HEK293T (cell line): ENCODE data around the gene ATG16L2.

Source experiments
- CTBP1 ChIP-seq: fragments of 450-650 bp; IDR thresholded peaks from 2 replicates; pipeline ENCODE4 v1.6.1; 2016; ENCODE audit warnings: borderline replicate concordance
- FOXA1 ChIP-seq: fragments of 450-650 bp; IDR thresholded peaks from 2 replicates; pipeline ENCODE4 v1.6.1; 2016; ENCODE audit warnings: mild to moderate bottlenecking
- HDGF ChIP-seq: fragments of 450-650 bp; IDR thresholded peaks from 2 replicates; pipeline ENCODE4 v1.6.1; 2017; ENCODE audit warnings: antibody characterized with exemption, borderline replicate concordance
- NFRKB ChIP-seq: fragments of 450-650 bp; IDR thresholded peaks from 2 replicates; pipeline ENCODE4 v1.6.1; 2016; ENCODE audit warnings: mild to moderate bottlenecking, moderate library complexity
- PKNOX1 ChIP-seq: fragments of 450-650 bp; IDR thresholded peaks from 2 replicates; pipeline ENCODE4 v1.6.1; 2016
- SP1 ChIP-seq: fragments of 450-650 bp; IDR thresholded peaks from 2 replicates; pipeline ENCODE4 v1.6.1; 2017
- SUZ12 ChIP-seq: fragments of 450-650 bp; IDR thresholded peaks from 2 replicates; pipeline ENCODE4 v1.6.1; 2016; ENCODE audit warnings: mild to moderate bottlenecking
- TARDBP ChIP-seq: fragments of 450-650 bp; IDR thresholded peaks from 2 replicates; pipeline ENCODE4 v1.6.1; 2016
- ZNF384 ChIP-seq: fragments of 450-650 bp; IDR thresholded peaks from 2 replicates; pipeline ENCODE4 v1.6.1; 2016

GRCh38 chr11:72816404-72816990 is 2.3 kb downstream of the ATG16L2 start:
- no peak for TF ChIP-seq SUZ12
- no peak for TF ChIP-seq ZNF384
- TF ChIP-seq CTBP1, result no peak
- TF ChIP-seq TARDBP, result no peak
- TF ChIP-seq NFRKB, result no peak
- TF ChIP-seq HDGF, result no peak
- no peak for TF ChIP-seq SP1
- TF ChIP-seq FOXA1, result no peak
- TF ChIP-seq PKNOX1, result no peak
